ENCODE measurements around the gene ADGRD2. TPM values are rescaled to one million over a fixed set of nuclear protein-coding genes. Genes with fewer than 3 reads are reported as not detected.
A peak's percentile ranks its signal among the peaks of the same experiment; 100 is the strongest.

Gene ADGRD2
- total RNA-seq, 1 experiment from 2014 or later = 1.5 TPM

DNA sequence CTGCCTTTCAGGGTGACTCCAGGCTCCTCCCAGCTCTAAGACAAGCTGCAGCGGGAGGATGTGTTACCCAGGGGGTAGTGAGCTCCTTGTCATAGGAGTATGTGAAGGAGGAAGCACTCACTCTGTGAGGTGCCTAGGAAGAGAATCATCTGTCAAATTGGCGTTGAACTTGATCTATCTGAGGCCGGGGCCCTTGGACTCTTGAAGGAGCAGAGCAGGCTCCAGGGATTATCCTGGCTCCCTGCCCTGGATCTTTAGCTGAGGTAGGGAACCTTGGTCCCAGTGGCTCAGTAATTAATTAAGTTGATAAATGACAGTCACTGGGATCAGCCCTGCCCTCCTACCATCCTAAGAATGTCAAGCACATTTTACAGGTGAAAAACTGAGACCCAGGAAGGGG, 15.5 kb downstream of the ADGRD2 start:
- H4K8ac ChIP-seq (replicated peaks; ENCODE audit: insufficient read length, low read depth, low read length) = no peak overlapping the region
- H3T11ph ChIP-seq (ENCODE audit: low read length) = no peak overlapping the region
- H2BK15ac ChIP-seq (ENCODE audit: low read depth, low read length) = no peak overlapping the region
- no peak overlapping the region for H3K4me2 ChIP-seq (ENCODE audit: insufficient read depth, insufficient read length, low read length)
- no peak overlapping the region for H2BK120ac ChIP-seq (ENCODE audit: low read depth, low read length, poor library complexity, severe bottlenecking)
- H3K14ac ChIP-seq (ENCODE audit: insufficient read depth, low read length) = no peak overlapping the region
- no peak overlapping the region for H2AFZ ChIP-seq (ENCODE audit: low read length)
- H3K18ac ChIP-seq (ENCODE audit: insufficient read length, low read depth, low read length) = no peak overlapping the region
- H4K91ac ChIP-seq (ENCODE audit: insufficient read length, low read depth, low read length) = no peak overlapping the region
- no peaks in the 10 kb centered on the region for H3K9me3 Mint-ChIP-seq
- no peak overlapping the region for H3K4me3 Mint-ChIP-seq
- no peaks in the 10 kb centered on the region for H3K27me3 ChIP-seq (ENCODE audit: insufficient read depth, low read length)
- H3K4me1 Mint-ChIP-seq = no peaks in the 10 kb centered on the region
- no peak overlapping the region for H2BK20ac ChIP-seq (ENCODE audit: low read depth, low read length, poor library complexity, severe bottlenecking)
- H3K56ac ChIP-seq (ENCODE audit: insufficient read length, low read depth, low read length) = no peak overlapping the region
- H2AK5ac ChIP-seq (ENCODE audit: insufficient read length, low read length) = no peak overlapping the region
- no peaks in the 10 kb centered on the region for H3K79me2 ChIP-seq (ENCODE audit: insufficient read depth, low read length)
- no peaks in the 10 kb centered on the region for H3K4me1 ChIP-seq (ENCODE audit: insufficient read depth, low read length)
- H3K4ac ChIP-seq (ENCODE audit: low read depth, low read length) = no peak overlapping the region
- TF ChIP-seq, protein P1, sequence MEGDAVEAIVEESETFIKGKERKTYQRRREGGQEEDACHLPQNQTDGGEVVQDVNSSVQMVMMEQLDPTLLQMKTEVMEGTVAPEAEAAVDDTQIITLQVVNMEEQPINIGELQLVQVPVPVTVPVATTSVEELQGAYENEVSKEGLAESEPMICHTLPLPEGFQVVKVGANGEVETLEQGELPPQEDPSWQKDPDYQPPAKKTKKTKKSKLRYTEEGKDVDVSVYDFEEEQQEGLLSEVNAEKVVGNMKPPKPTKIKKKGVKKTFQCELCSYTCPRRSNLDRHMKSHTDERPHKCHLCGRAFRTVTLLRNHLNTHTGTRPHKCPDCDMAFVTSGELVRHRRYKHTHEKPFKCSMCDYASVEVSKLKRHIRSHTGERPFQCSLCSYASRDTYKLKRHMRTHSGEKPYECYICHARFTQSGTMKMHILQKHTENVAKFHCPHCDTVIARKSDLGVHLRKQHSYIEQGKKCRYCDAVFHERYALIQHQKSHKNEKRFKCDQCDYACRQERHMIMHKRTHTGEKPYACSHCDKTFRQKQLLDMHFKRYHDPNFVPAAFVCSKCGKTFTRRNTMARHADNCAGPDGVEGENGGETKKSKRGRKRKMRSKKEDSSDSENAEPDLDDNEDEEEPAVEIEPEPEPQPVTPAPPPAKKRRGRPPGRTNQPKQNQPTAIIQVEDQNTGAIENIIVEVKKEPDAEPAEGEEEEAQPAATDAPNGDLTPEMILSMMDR (conservative IDR thresholded peaks at IDR 0.05) = no peak
- no peak overlapping the region for H3K9ac ChIP-seq (ENCODE audit: extremely low read depth, insufficient read length, low read length)
- H3K23ac ChIP-seq (ENCODE audit: insufficient read length, low read depth, low read length) = no peak overlapping the region
- no CpG with 5 or more reads among the region's 3 CpGs for WGBS (ENCODE audit: extremely low coverage, insufficient read length, low lambda C conversion rate)
- H3K27ac Mint-ChIP-seq = 0 out of 7 replicates have a peak overlapping the region, but pooled peaks of 1 of the 3 experiments have one; percentile 43
- H3K27me3 Mint-ChIP-seq (ENCODE audit: low read depth) = peaks cover 8% of the 10 kb centered on the region
- no peak for DNase-seq
- H4K5ac ChIP-seq (ENCODE audit: insufficient read length, low read depth, low read length) = no peak overlapping the region
- no peaks in the 10 kb centered on the region for H3K36me3 Mint-ChIP-seq (ENCODE audit: insufficient read depth in 1 of 3, low read depth in 3 of 3)
- H3K9me3 ChIP-seq (ENCODE audit: control insufficient read depth, low read depth, low read length) = no peaks in the 10 kb centered on the region
- H3K79me1 ChIP-seq (ENCODE audit: insufficient read depth, low read depth, low read length, poor library complexity, severe bottlenecking) = no peaks in the 10 kb centered on the region
- H3K23me2 ChIP-seq (ENCODE audit: insufficient read length, low read depth, low read length, poor library complexity, severe bottlenecking) = no peaks in the 10 kb centered on the region
- no peaks in the 10 kb centered on the region for H4K20me1 ChIP-seq (ENCODE audit: control insufficient read depth, insufficient read depth, insufficient read length)
- H2BK12ac ChIP-seq (ENCODE audit: insufficient read length, low read depth, low read length) = no peak overlapping the region
- H2BK5ac ChIP-seq (ENCODE audit: insufficient read length, low read length) = no peak overlapping the region
- H3K27ac ChIP-seq (ENCODE audit: insufficient read length, low read depth, low read length) = no peak overlapping the region

Measured in H9 (cell line).